ENCODE results near the gene ZHX3. TPM values are rescaled to one million over a fixed set of nuclear protein-coding genes. Genes with fewer than 3 reads are reported as not detected.

ZHX3 gene
- total and polyA plus RNA-seq, 10 of the 15 experiments (the other 5 are each of a cell fraction or from before 2014, with no cell fraction given), result 1.3 to 14.0 (median 5.0) TPM

GRCh38 chr20:41344477-41344876, 26.9 kb upstream of the ZHX3 start:
- no peak for DNase-seq (ENCODE audit: low read depth, low spot score)
- H3K36me3 ChIP-seq (ENCODE audit: control insufficient read depth in 2 of 2, insufficient read depth in 2 of 2, low read length in 1 of 2), result no peaks in the 10 kb centered on the region
- ChIA-PET SMC1A (ENCODE audit: uncharacterized antibody, unreplicated experiment) (interaction anchor here (0.6 to 1.2 kb wide), 4 partner anchors 70 to 590 kb away, joined by 3 read pairs; no protein-coding TSS in a partner anchor), POLR2A (no interaction called here), CTCF (interaction anchor here (0.5 kb wide), 1 partner anchor 8 kb away, joined by 3 read pairs; no protein-coding TSS in a partner anchor), RAD21 (ENCODE audit: unreplicated experiment) (no interaction called here)
- peaks cover 5% of the 10 kb centered on the region for H3K4me1 ChIP-seq (ENCODE audit: control insufficient read depth, insufficient read depth, low read length)
- no peak for FAIRE-seq
- H3K9me3 ChIP-seq (replicated peaks; ENCODE audit: control insufficient read depth, insufficient read depth, low read length), result no peaks in the 10 kb centered on the region
- no peaks in the 10 kb centered on the region for H3K79me2 ChIP-seq (ENCODE audit: control insufficient read depth, insufficient read depth, low read length)
- TF ChIP-seq E2F4 (IDR thresholded peaks at IDR 0.05; ENCODE audit: low read depth, low read length) (no peak), NBN (IDR thresholded peaks at IDR 0.05) (no peak), SUZ12 (IDR thresholded peaks at IDR 0.05; ENCODE audit: unreplicated experiment) (no peak), HDAC6 (IDR thresholded peaks at IDR 0.05; ENCODE audit: unreplicated experiment) (no peak), BACH1 (IDR thresholded peaks at IDR 0.05; ENCODE audit: borderline replicate concordance) (no peak)
- TF ChIP-seq, protein P1, sequence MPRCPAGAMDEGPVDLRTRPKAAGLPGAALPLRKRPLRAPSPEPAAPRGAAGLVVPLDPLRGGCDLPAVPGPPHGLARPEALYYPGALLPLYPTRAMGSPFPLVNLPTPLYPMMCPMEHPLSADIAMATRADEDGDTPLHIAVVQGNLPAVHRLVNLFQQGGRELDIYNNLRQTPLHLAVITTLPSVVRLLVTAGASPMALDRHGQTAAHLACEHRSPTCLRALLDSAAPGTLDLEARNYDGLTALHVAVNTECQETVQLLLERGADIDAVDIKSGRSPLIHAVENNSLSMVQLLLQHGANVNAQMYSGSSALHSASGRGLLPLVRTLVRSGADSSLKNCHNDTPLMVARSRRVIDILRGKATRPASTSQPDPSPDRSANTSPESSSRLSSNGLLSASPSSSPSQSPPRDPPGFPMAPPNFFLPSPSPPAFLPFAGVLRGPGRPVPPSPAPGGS (IDR thresholded peaks at IDR 0.05; ENCODE audit: borderline replicate concordance, insufficient read depth, low read depth, low read length, poor library complexity, severe bottlenecking), result no peak
- TF ChIP-seq, protein P2, sequence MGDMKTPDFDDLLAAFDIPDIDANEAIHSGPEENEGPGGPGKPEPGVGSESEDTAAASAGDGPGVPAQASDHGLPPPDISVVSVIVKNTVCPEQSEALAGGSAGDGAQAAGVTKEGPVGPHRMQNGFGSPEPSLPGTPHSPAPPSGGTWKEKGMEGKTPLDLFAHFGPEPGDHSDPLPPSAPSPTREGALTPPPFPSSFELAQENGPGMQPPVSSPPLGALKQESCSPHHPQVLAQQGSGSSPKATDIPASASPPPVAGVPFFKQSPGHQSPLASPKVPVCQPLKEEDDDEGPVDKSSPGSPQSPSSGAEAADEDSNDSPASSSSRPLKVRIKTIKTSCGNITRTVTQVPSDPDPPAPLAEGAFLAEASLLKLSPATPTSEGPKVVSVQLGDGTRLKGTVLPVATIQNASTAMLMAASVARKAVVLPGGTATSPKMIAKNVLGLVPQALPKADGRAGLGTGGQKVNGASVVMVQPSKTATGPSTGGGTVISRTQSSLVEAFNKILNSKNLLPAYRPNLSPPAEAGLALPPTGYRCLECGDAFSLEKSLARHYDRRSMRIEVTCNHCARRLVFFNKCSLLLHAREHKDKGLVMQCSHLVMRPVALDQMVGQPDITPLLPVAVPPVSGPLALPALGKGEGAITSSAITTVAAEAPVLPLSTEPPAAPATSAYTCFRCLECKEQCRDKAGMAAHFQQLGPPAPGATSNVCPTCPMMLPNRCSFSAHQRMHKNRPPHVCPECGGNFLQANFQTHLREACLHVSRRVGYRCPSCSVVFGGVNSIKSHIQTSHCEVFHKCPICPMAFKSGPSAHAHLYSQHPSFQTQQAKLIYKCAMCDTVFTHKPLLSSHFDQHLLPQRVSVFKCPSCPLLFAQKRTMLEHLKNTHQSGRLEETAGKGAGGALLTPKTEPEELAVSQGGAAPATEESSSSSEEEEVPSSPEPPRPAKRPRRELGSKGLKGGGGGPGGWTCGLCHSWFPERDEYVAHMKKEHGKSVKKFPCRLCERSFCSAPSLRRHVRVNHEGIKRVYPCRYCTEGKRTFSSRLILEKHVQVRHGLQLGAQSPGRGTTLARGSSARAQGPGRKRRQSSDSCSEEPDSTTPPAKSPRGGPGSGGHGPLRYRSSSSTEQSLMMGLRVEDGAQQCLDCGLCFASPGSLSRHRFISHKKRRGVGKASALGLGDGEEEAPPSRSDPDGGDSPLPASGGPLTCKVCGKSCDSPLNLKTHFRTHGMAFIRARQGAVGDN (IDR thresholded peaks at IDR 0.05), result no peak
- no peak overlapping the region for H3K4me3 ChIP-seq
- no peaks in the 10 kb centered on the region for H4K20me1 ChIP-seq (ENCODE audit: control insufficient read depth, insufficient read depth)
- no peak overlapping the region for H3K4me2 ChIP-seq (ENCODE audit: control insufficient read depth, insufficient read depth)
- H3K27ac ChIP-seq (ENCODE audit: control insufficient read depth, insufficient read depth), result no peak overlapping the region
- BruUV-seq (replicated peaks), result no TSS peak
- 35% methylated on average over 4 of the region's 4 CpGs for WGBS (ENCODE audit: insufficient coverage, insufficient replicate concordance, low lambda C conversion rate, missing lambda C conversion rate)
- intact Hi-C loops (cut with micrococcal nuclease; ENCODE audit: unreplicated experiment) (loop anchor here (5.0 kb wide), 3 partner anchors 112 to 377 kb away; no protein-coding TSS in a partner anchor), in situ Hi-C loops (cut with MboI) (loop anchor here (5.0 kb wide), 2 partner anchors 172 to 377 kb away; no protein-coding TSS in a partner anchor)
- H3K27me3 ChIP-seq (replicated peaks in 1 of 2; ENCODE audit: control insufficient read depth in 2 of 2, insufficient read depth in 2 of 2, low read length in 1 of 2), result no peaks in the 10 kb centered on the region
- no peak overlapping the region for H2AFZ ChIP-seq (ENCODE audit: control insufficient read depth, low read depth, low read length)
- H3K9ac ChIP-seq (ENCODE audit: control insufficient read depth, insufficient read depth, low read length), result no peak overlapping the region
- no peak for ATAC-seq
